HG03460 (cell line): ENCODE data around the gene ZBTB32.
A peak's percentile ranks its signal among the peaks of the same experiment; 100 is the strongest.
"Not testable (repeated sequence)": the region's sequence is repeated elsewhere in the genome, so short reads cannot be mapped to it uniquely, and the experiment has no call there.

Experiments
- ATAC-seq: cut with Tn5 transposase; IDR thresholded peaks from one replicate; pipeline ENCODE4 v1.9.1; 2021; ENCODE audit not compliant: unreplicated experiment

The ZBTB32 gene

GRCh38 chr19:35704218-35704617 is at the start of gene ZBTB32:
TSS of gene ZBTB32 (plus strand) at chr19:35704558. CDS start at chr19:35714627, 10,069 bp downstream.
- no peak for ATAC-seq

GRCh38 chr19:35654828-35655227 is 49.5 kb upstream of the ZBTB32 start:
- ATAC-seq, result not testable (repeated sequence)

GRCh38 chr19:35655600-35655999 is 48.8 kb upstream of the ZBTB32 start:
- ATAC-seq, result no peak

- no peak for ATAC-seq
Observed at GRCh38 chr19:35656700-35657099, 47.7 kb upstream of the ZBTB32 start.

- no peak for ATAC-seq
Observed at GRCh38 chr19:35657904-35658700, 46.3 kb upstream of the ZBTB32 start.

GRCh38 chr19:35661995-35662340 is 42.4 kb upstream of the ZBTB32 start:
- no peak for ATAC-seq

GRCh38 chr19:35663981-35664380 is 40.4 kb upstream of the ZBTB32 start:
- ATAC-seq, result no peak

- no peak for ATAC-seq
Observed at GRCh38 chr19:35665157-35665556, 39.2 kb upstream of the ZBTB32 start.

- no peak for ATAC-seq
Observed at GRCh38 chr19:35665604-35666003, 38.8 kb upstream of the ZBTB32 start.

- no peak for ATAC-seq
Observed at GRCh38 chr19:35666251-35666913, 38.0 kb upstream of the ZBTB32 start, which contains the start of gene UPK1A. TSS of gene UPK1A (plus strand) at chr19:35666517. CDS start at chr19:35666813, 296 bp downstream.

- no peak for ATAC-seq
Observed at GRCh38 chr19:35669566-35669965, 34.8 kb upstream of the ZBTB32 start.

GRCh38 chr19:35669974-35670373 is 34.4 kb upstream of the ZBTB32 start:
- ATAC-seq, result no peak

GRCh38 chr19:35670686-35671085 is 33.7 kb upstream of the ZBTB32 start:
- no peak for ATAC-seq

- no peak for ATAC-seq
Observed at GRCh38 chr19:35671818-35672217, 32.5 kb upstream of the ZBTB32 start.

- no peak for ATAC-seq
Observed at GRCh38 chr19:35673121-35673804, 31.1 kb upstream of the ZBTB32 start.

- ATAC-seq, result no peak
Observed at GRCh38 chr19:35675589-35676140, 28.7 kb upstream of the ZBTB32 start.

- ATAC-seq, result no peak
Observed at GRCh38 chr19:35689836-35690235, 14.5 kb upstream of the ZBTB32 start.

- ATAC-seq, result not testable (repeated sequence)
Observed at GRCh38 chr19:35691106-35691505, 13.3 kb upstream of the ZBTB32 start.

GRCh38 chr19:35692010-35692409 is 12.3 kb upstream of the ZBTB32 start:
- no peak for ATAC-seq

- peak; percentile 35 for ATAC-seq
Observed at GRCh38 chr19:35693422-35693821, 10.9 kb upstream of the ZBTB32 start.

GRCh38 chr19:35693835-35694599 is 10.3 kb upstream of the ZBTB32 start:
- ATAC-seq, result peak; percentile 60
